Calu3 (cell line): ENCODE data around the gene RTRAF. TPM values are rescaled to one million over a fixed set of nuclear protein-coding genes. Genes with fewer than 3 reads are reported as not detected.

Experiments used
- BruUV-seq: library from RNA; stranded (reverse); fragments of 400-500 nt; replicated peaks from 2 replicates; lab custom pipeline; 2021; lab: Mats Ljungman, UMichigan
- CTCF ChIA-PET: fragments of 300-600 bp; sonication (Branson Sonifier 250); formaldehyde crosslinking; loops from one replicate; lab custom pipeline; 2022; ENCODE audit warnings: antibody characterized with exemption; lab: Charles Lee
- DNase-seq: peaks from one replicate; pipeline ENCODE4 v3.0.0; 2022
- H3K27ac Mint-ChIP-seq: one replicate; pipeline ENCODE4 v1.8.0; 2022; ENCODE audit warnings: mixed read lengths; ENCODE audit not compliant: unreplicated experiment
- H3K27me3 Mint-ChIP-seq: one replicate; pipeline ENCODE4 v1.8.0; 2022; ENCODE audit warnings: mixed read lengths; ENCODE audit not compliant: unreplicated experiment
- H3K36me3 Mint-ChIP-seq: one replicate; pipeline ENCODE4 v1.8.0; 2022; ENCODE audit warnings: mild to moderate bottlenecking, moderate library complexity, mixed read lengths; ENCODE audit not compliant: insufficient read depth, unreplicated experiment
- H3K4me1 Mint-ChIP-seq: one replicate; pipeline ENCODE4 v1.8.0; 2022; ENCODE audit warnings: mild to moderate bottlenecking, low read depth, mixed read lengths; ENCODE audit not compliant: unreplicated experiment
- H3K4me3 Mint-ChIP-seq: one replicate; pipeline ENCODE4 v1.8.0; 2022; ENCODE audit warnings: mild to moderate bottlenecking, low read depth, moderate library complexity, mixed read lengths; ENCODE audit not compliant: unreplicated experiment
- H3K9me3 Mint-ChIP-seq: one replicate; pipeline ENCODE4 v1.8.0; 2022; ENCODE audit warnings: low read depth, mixed read lengths; ENCODE audit not compliant: unreplicated experiment
- CTCF ChIP-seq: fragments of 200-600 bp; IDR thresholded peaks from one replicate; pipeline ENCODE4 v1.8.0; 2022; ENCODE audit warnings: antibody characterized with exemption; ENCODE audit not compliant: unreplicated experiment
- intact Hi-C: fragments of 100-400 bp; cut with micrococcal nuclease; formaldehyde crosslinking; loops from one replicate; pipeline ENCODE4 v1.10.0; 2022; ENCODE audit not compliant: unreplicated experiment
- total RNA-seq: library from RNA; stranded (reverse); gene quantifications from 2 replicates; pipeline ENCODE4 v1.2.3, GENCODE V29; 2022

Gene RTRAF
- total RNA-seq, 1 experiment from 2014 or later = 164 TPM

GRCh38 chr14:52051871-52052270, 62.5 kb downstream of the RTRAF start:
- Mint-ChIP-seq H3K27me3 (peaks cover 59% of the 10 kb centered on the region), H3K36me3 (no peaks in the 10 kb centered on the region), H3K4me1 (peaks cover 7% of the 10 kb centered on the region), H3K9me3 (no peaks in the 10 kb centered on the region), H3K27ac (no peak overlapping the region), H3K4me3 (no peak overlapping the region)
- CTCF ChIA-PET = no interaction called here
- no peak for DNase-seq
- intact Hi-C loops = no loop called here
- BruUV-seq = no TSS peak
- no peak for TF ChIP-seq CTCF

DNA sequence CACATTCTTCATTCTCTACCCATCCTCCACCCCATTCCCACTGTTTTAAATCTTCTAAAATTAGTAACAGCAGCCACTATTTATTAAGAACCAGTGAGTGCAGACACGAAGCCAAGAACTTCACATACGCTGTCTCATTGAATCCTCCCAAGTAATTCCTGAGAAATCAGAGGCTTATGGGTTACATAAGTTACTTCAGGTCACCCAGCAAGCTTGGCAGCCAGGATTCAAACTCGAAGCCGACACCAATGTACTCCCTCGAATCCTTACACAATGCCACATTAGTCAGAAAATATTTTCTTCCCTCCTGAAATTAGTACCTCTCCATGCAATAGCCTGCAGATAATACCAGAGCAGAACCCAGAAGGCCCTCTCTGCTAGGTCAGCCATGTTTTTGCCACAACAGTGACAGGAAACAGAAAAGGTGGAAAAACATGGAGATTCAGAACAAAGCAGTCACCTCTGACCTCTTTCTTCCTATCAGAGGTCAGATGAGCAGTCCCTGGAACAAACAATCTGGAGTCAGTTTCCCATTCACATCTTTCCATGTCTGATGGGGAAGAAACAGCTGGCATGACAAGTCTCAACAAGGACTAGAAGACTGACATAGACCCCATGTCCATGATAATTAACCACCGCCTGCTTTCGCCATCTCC, 63.1 kb downstream of the RTRAF start:
- H3K36me3 Mint-ChIP-seq = no peaks in the 10 kb centered on the region
- H3K27me3 Mint-ChIP-seq = peaks cover 59% of the 10 kb centered on the region
- no peak for TF ChIP-seq CTCF
- H3K4me1 Mint-ChIP-seq = peaks cover 7% of the 10 kb centered on the region
- DNase-seq = no peak
- no peaks in the 10 kb centered on the region for H3K9me3 Mint-ChIP-seq
- CTCF ChIA-PET = no interaction called here
- H3K27ac Mint-ChIP-seq = no peak overlapping the region
- intact Hi-C loops = no loop called here
- BruUV-seq = no TSS peak
- H3K4me3 Mint-ChIP-seq = no peak overlapping the region

DNA sequence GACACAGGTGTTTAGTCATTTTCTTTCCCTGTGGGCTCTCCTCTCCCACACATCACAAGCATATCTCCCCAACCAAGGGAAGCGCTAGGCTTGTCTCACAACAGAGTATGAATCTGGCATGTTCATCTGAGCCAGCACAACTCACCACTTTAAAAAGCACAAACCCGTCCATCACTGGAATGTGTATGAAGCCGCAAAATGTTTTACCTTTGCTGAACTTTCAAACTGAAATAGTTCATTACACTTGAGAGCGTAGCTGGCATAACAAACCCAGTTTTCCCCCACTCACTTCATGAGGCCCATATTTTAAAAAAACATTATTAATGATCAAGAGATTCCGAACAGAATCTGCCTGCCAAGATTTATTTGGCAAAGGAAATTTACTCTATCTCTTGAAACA, 63.7 kb downstream of the RTRAF start:
- intact Hi-C loops = no loop called here
- Mint-ChIP-seq H3K4me3 (no peak overlapping the region), H3K27me3 (peaks cover 59% of the 10 kb centered on the region), H3K9me3 (no peaks in the 10 kb centered on the region), H3K4me1 (peaks cover 7% of the 10 kb centered on the region), H3K36me3 (no peaks in the 10 kb centered on the region), H3K27ac (no peak overlapping the region)
- no TSS peak for BruUV-seq
- CTCF ChIA-PET = no interaction called here
- DNase-seq = no peak
- no peak for TF ChIP-seq CTCF

- intact Hi-C loops = no loop called here
- no peak for TF ChIP-seq CTCF
- peaks cover 7% of the 10 kb centered on the region for H3K4me1 Mint-ChIP-seq
- CTCF ChIA-PET = no interaction called here
- H3K27me3 Mint-ChIP-seq = peaks cover 59% of the 10 kb centered on the region
- no peak overlapping the region for H3K27ac Mint-ChIP-seq
- no peak for DNase-seq
- H3K36me3 Mint-ChIP-seq = no peaks in the 10 kb centered on the region
- no peak overlapping the region for H3K4me3 Mint-ChIP-seq
- BruUV-seq = no TSS peak
- no peaks in the 10 kb centered on the region for H3K9me3 Mint-ChIP-seq
Observed at GRCh38 chr14:52054678-52055077, 65.3 kb downstream of the RTRAF start.
